HCT116 (cell line): ENCODE data around the gene RBPMS2. TPM values are rescaled to one million over a fixed set of nuclear protein-coding genes. Genes with fewer than 3 reads are reported as not detected.
"Not testable (repeated sequence)": the region's sequence is repeated elsewhere in the genome, so short reads cannot be mapped to it uniquely, and the experiment has no call there.

Source experiments
- ATAC-seq: fragments of 200-7000 bp; cut with Tn5 transposase; 2 replicates; pipeline ENCODE4 v1.9.1; 2020; ENCODE audit warnings: mild to moderate bottlenecking, moderate library complexity
- BruUV-seq: library from RNA; stranded (reverse); fragments of 400-500 nt; replicated peaks from 2 replicates; lab custom pipeline; 2021; lab: Mats Ljungman, UMichigan
- CTCF ChIA-PET: fragments of 300-600 bp; sonication (Branson Sonifier 250); formaldehyde crosslinking; loops from one replicate; lab custom pipeline; 2021; ENCODE audit warnings: antibody characterized with exemption; lab: Charles Lee
- POLR2A ChIA-PET: fragments of 300-600, 350-600 bp; sonication (Branson Sonifier 250); formaldehyde crosslinking; loops from one replicate; lab custom pipeline; 2021; ENCODE audit warnings: antibody characterized with exemption; lab: Charles Lee
- RAD21 ChIA-PET, 2 experiments: fragments of 300-600 bp; sonication (Branson Sonifier 250); formaldehyde crosslinking; loops; one replicate each; lab custom pipeline; 2023; ENCODE audit warnings: low total read pairs in 2 of 2; ENCODE audit not compliant: uncharacterized antibody in 2 of 2, unreplicated experiment in 2 of 2, low non-redundant PET in 1 of 2; lab: Charles Lee
- DNase-seq: peaks from one replicate; pipeline ENCODE4 v3.0.0-alpha.2; 2010; ENCODE audit warnings: low read depth, low spot score
- H2AFZ ChIP-seq: fragments of 200-600 bp; shearing (Covaris generic), sonication (generic); 2 replicates; pipeline ENCODE4 v1.6.1; 2017; ENCODE audit warnings: low read depth, mixed run types, mixed read lengths, antibody characterized with exemption, low read length; ENCODE audit not compliant: poor library complexity, severe bottlenecking
- H3K27ac ChIP-seq: 2 replicates; pipeline ENCODE4 v1.5.1; 2012; ENCODE audit warnings: low read depth, low read length
- H3K27me3 ChIP-seq: fragments of 200-600 bp; sonication (generic); 2 replicates; pipeline ENCODE4 v1.6.1; 2016; ENCODE audit warnings: mixed run types, low read length, mixed read lengths; ENCODE audit not compliant: insufficient read depth
- H3K36me3 ChIP-seq, 2 experiments: fragments of 200-500 bp in 1 of 2; fragments of 200-600 bp in 1 of 2; sonication (Bioruptor generic) in 1 of 2; sonication (generic) in 1 of 2; 2 replicates each; pipeline versions ENCODE4 v1.5.1 to v1.6.1; 2014 to 2016; ENCODE audit warnings: low read length in 2 of 2, inconsistent platforms in 1 of 2, mixed read lengths in 1 of 2, mixed run types in 1 of 2; ENCODE audit not compliant: insufficient read depth in 2 of 2, control insufficient read depth in 1 of 2
- H3K4me1 ChIP-seq, 2 experiments: fragments of 200-600 bp in 1 of 2; sonication (generic) in 1 of 2; 2 replicates each; pipeline versions ENCODE4 v1.5.1 to v1.6.1; 2012 to 2017; ENCODE audit warnings: low read length in 2 of 2, inconsistent platforms in 1 of 2, mild to moderate bottlenecking in 1 of 2, mixed read lengths in 1 of 2, mixed run types in 1 of 2, moderate library complexity in 1 of 2; ENCODE audit not compliant: insufficient read depth in 2 of 2, control insufficient read depth in 1 of 2
- H3K4me2 ChIP-seq: fragments of 200-600 bp; sonication (generic); 2 replicates; pipeline ENCODE4 v1.6.1; 2017; ENCODE audit warnings: mixed run types, low read length, mixed read lengths
- H3K4me3 ChIP-seq, 2 experiments: fragments of 200-600 bp in 1 of 2; sonication (generic) in 1 of 2; replicated peaks in 1 of 2; 2 replicates each; pipeline ENCODE4 v1.5.1; 2011 to 2016; ENCODE audit warnings: low read length in 2 of 2, control low read depth in 1 of 2, low read depth in 1 of 2, mild to moderate bottlenecking in 1 of 2, mixed read lengths in 1 of 2, mixed run types in 1 of 2
- H3K79me2 ChIP-seq: fragments of 200-600 bp; sonication (generic); 2 replicates; pipeline ENCODE4 v1.6.1; 2017; ENCODE audit warnings: mild to moderate bottlenecking, mixed run types, low read length, moderate library complexity, mixed read lengths; ENCODE audit not compliant: insufficient read depth
- H3K9ac ChIP-seq: fragments of 200-600 bp; sonication (generic); 2 replicates; pipeline ENCODE4 v1.6.1; 2016; ENCODE audit warnings: low read length, mixed read lengths
- H3K9me2 ChIP-seq: fragments of 200-600 bp; sonication (generic), shearing (Covaris generic); 2 replicates; pipeline ENCODE4 v1.6.1; 2017; ENCODE audit warnings: mixed run types, mild to moderate bottlenecking, moderate library complexity; ENCODE audit not compliant: insufficient read depth
- H3K9me3 ChIP-seq, 2 experiments: fragments of 200-500 bp in 1 of 2; fragments of 200-600 bp in 1 of 2; sonication (Bioruptor generic) in 1 of 2; sonication (generic) in 1 of 2; 2 replicates each; pipeline ENCODE4 v1.6.1; 2014 to 2017; ENCODE audit warnings: low read length in 2 of 2, mixed read lengths in 2 of 2, inconsistent platforms in 1 of 2, low read depth in 1 of 2, mild to moderate bottlenecking in 1 of 2, mixed run types in 1 of 2, moderate library complexity in 1 of 2; ENCODE audit not compliant: control insufficient read depth in 1 of 2, insufficient read depth in 1 of 2
- H4K20me1 ChIP-seq: fragments of 200-600 bp; sonication (generic), shearing (Covaris generic); 2 replicates; pipeline ENCODE4 v1.6.1; 2017; ENCODE audit warnings: mixed run types, mild to moderate bottlenecking, moderate library complexity; ENCODE audit not compliant: insufficient read depth
- ELF1 ChIP-seq: IDR thresholded peaks from 2 replicates; pipeline ENCODE4 v1.6.1; 2012; ENCODE audit warnings: low read depth, borderline replicate concordance
- FOSL1 ChIP-seq: IDR thresholded peaks from 2 replicates; pipeline ENCODE4 v1.6.1; 2012; ENCODE audit warnings: low read depth
- POLR2A ChIP-seq: IDR thresholded peaks from 2 replicates; pipeline ENCODE4 v1.7.0; 2011; ENCODE audit warnings: borderline replicate concordance; ENCODE audit not compliant: insufficient read depth, insufficient read length; ENCODE audit errors: extremely low read depth
- intact Hi-C: fragments of 100-400 bp; cut with micrococcal nuclease; formaldehyde crosslinking; loops from 2 replicates; pipeline ENCODE4 v1.10.0; 2022
- total RNA-seq: library from RNA; stranded (reverse); gene quantifications from one replicate; pipeline ENCODE4 v1.2.1, GENCODE V29; 2021; ENCODE audit not compliant: unreplicated experiment
- TF ChIP-seq, protein P1 (sequence below): IDR thresholded peaks from 2 replicates; pipeline ENCODE4 v1.6.1; 2011; ENCODE audit warnings: mild to moderate bottlenecking, low read length, moderate library complexity; ENCODE audit not compliant: insufficient replicate concordance; ENCODE audit errors: extremely low read depth

RBPMS2 gene
- total RNA-seq, 1 experiment from 2014 or later: 11.6 TPM

DNA sequence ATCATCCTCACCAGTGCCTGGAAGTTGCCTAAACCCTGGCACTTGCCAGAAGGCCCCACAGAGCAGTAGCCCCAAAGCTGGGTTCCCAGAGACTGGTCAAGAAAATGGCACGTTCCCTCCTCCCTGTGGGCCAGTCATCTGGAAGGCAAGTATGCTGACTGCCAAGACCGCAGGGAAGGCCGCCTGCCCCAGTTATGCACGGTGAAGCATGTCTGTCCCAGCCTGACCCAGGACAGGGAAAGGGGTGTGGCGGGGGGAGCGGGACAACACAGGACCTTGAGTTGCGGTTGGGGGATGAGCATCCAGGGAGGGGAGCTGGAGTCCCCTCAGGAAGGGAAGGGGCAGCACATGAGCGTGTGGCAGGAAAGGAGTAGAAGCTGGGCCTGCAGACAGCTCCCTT, 33.0 kb downstream of the RBPMS2 start:
- H3K9me2 ChIP-seq: no peaks in the 10 kb centered on the region
- TF ChIP-seq ELF1: no peak
- no peak for TF ChIP-seq FOSL1
- TF ChIP-seq POLR2A: no peak
- TF ChIP-seq, protein P1, sequence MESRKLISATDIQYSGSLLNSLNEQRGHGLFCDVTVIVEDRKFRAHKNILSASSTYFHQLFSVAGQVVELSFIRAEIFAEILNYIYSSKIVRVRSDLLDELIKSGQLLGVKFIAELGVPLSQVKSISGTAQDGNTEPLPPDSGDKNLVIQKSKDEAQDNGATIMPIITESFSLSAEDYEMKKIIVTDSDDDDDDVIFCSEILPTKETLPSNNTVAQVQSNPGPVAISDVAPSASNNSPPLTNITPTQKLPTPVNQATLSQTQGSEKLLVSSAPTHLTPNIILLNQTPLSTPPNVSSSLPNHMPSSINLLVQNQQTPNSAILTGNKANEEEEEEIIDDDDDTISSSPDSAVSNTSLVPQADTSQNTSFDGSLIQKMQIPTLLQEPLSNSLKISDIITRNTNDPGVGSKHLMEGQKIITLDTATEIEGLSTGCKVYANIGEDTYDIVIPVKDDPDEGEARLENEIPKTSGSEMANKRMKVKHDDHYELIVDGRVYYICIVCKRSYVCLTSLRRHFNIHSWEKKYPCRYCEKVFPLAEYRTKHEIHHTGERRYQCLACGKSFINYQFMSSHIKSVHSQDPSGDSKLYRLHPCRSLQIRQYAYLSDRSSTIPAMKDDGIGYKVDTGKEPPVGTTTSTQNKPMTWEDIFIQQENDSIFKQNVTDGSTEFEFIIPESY: no peak
- TF ChIP-seq, all 23 proteins: peak for 0
- CTCF ChIA-PET: interaction anchor here (1.4 kb wide), 1 partner anchor 15 kb away, joined by 3 read pairs; no protein-coding TSS in a partner anchor
- no TSS peak for BruUV-seq
- intact Hi-C loops: no loop called here
- no peaks in the 10 kb centered on the region for H3K4me1 ChIP-seq
- H3K9ac ChIP-seq: no peak overlapping the region
- ATAC-seq (no peak), DNase-seq (no peak)
- no peak overlapping the region for H3K27ac ChIP-seq
- no peak overlapping the region for H2AFZ ChIP-seq
- no peaks in the 10 kb centered on the region for H3K27me3 ChIP-seq
- H3K4me2 ChIP-seq: no peak overlapping the region
- H3K9me3 ChIP-seq: no peaks in the 10 kb centered on the region
- H4K20me1 ChIP-seq: no peaks in the 10 kb centered on the region
- H3K36me3 ChIP-seq: no peaks in the 10 kb centered on the region
- H3K79me2 ChIP-seq: no peaks in the 10 kb centered on the region
- RAD21 ChIA-PET: no interaction called here
- no peak overlapping the region for H3K4me3 ChIP-seq
- POLR2A ChIA-PET: no interaction called here

DNA sequence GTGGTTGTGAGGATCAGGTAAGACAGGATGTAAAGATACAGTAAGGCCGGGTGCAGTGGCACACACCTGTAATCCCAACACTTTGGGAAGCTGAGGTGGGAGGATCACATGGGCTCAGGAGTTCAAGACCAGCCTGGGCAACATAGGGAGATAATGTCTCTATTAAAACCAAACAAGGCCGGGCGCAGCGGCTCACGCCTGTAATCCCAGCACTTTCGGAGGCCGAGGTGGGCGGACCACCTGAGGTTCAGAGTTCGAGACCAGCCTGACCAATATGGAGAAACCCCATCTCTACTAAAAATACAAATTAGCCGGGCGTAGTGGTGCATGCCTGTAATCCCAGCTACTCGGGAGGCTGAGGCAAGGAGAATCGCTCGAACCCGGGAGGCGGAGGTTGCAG, 33.7 kb downstream of the RBPMS2 start:
- DNase-seq, BruUV-seq, CTCF ChIA-PET, RAD21 ChIA-PET, H3K9me3 ChIP-seq, H3K27ac ChIP-seq, intact Hi-C loops, H4K20me1 ChIP-seq, H3K9me2 ChIP-seq, POLR2A ChIA-PET, H3K27me3 ChIP-seq, H2AFZ ChIP-seq, H3K36me3 ChIP-seq, H3K4me1 ChIP-seq, H3K79me2 ChIP-seq, H3K4me3 ChIP-seq, H3K4me2 ChIP-seq, ATAC-seq, H3K9ac ChIP-seq: not testable (repeated sequence)
